ENCODE measurements around the gene TINCR.

DNA sequence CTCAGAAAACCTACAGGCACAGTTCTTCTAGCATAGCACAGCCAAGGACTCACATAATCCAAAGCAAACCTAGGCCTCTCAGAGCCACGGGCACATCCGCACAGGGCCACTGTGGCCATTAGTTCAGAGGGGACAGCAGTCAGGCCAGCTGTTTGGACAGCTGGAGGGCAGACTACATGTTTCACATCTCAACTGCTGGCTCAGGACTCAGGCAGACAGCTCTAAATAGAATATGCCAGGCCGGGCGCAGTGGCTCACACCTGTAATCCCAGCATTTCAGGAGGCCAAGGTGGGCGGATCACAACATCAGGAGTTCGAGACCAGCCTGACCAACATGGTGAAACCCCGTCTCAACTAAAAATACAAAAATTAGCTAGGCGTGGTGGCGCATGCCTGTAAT is 28.0 kb upstream of the TINCR start:
- TF ChIP-seq CTCF (IDR thresholded peaks at IDR 0.05) (no peak), POLR2A (IDR thresholded peaks at IDR 0.05) (no peak)

All from prostate gland (tissue), 2 donors.